Right hindlimb (tissue), 1 donor: Measurements from ENCODE around the gene KLC3.
A peak's percentile ranks its signal among the peaks of the same experiment; 100 is the strongest.
"Not testable (repeated sequence)": the region's sequence is repeated elsewhere in the genome, so short reads cannot be mapped to it uniquely, and the experiment has no call there.

ENCODE experiments used
- DNase-seq: peaks from one replicate; pipeline ENCODE4 v3.0.0-alpha.2; 2018

KLC3 gene

DNA sequence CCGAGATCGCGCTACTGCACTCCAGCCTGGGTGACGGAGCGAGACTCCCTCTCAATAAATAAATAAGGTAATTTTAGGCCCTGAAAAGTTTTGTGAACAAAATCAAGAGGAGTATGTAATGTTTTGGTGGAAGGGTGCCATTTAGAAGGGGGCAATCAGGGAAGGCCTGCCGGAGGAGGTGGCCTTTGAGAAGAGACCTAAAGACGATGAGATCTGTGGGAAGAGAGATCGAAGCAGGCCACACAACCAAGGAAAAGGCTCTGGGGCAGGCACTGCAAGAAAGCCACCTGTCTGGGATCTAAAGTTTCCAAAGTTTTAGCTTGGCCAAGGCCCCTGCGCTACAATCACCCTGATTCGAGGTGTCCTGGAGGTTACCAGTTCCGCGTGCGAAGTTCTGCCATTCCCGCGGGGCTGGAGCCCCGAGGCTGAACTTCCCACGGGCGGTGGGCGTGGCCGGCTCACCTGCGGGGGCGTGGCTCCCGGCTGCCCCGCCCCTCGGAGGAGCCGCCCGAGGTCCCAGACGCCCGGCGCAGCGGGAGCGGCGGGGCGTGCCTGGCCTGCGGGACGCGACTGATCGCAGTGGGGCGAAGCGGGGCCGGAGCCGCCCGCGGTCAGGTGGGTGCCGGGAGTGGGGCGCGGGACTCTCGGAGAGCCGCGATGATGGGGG lies at the start of gene KLC3:
Gene KLC3 (plus strand): TSS at position 519 of the 667 bp plus-strand sequence. CDS start 4,792 bp downstream, outside the sequence.
- DNase-seq = no peak

DNA sequence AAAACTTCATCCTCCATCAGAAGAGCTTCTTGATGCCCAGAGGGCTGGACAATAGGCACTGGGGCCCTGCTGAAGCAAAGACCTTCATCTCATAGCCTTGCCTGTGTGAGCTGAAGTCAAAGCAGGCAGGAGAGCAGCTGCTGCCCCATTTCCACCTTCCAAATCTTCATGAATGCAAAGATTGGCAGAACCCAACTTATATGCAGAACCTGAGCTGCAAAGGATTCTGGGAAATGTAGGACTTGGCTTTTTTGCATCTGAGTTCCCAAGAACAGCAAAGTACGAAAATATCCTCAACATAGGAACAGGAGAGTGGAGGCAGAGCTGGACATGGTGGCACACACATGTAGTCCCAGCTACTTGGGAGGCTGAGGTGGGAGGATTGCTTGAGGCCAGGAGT lies 48.7 kb upstream of the KLC3 start:
- no peak for DNase-seq

DNA sequence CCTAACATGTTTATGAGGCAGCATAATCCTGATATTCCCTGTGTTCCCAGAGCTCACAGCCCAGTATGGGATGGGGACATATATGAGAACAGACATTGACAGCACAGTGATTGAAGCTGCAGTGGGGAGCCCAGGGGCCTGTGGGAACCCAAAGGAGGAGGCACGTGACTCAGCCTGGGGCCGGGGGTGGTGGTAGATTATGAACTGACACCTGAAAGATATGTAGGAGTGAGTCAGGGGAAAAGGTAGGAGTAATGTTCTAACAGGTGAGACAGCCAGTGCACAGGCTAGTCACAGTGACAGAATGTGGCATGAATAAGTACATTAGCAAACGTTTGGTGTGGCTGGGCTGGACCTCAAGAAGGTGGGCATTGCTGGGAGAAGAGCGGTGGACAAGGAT lies 46.9 kb upstream of the KLC3 start:
- no peak for DNase-seq

DNA sequence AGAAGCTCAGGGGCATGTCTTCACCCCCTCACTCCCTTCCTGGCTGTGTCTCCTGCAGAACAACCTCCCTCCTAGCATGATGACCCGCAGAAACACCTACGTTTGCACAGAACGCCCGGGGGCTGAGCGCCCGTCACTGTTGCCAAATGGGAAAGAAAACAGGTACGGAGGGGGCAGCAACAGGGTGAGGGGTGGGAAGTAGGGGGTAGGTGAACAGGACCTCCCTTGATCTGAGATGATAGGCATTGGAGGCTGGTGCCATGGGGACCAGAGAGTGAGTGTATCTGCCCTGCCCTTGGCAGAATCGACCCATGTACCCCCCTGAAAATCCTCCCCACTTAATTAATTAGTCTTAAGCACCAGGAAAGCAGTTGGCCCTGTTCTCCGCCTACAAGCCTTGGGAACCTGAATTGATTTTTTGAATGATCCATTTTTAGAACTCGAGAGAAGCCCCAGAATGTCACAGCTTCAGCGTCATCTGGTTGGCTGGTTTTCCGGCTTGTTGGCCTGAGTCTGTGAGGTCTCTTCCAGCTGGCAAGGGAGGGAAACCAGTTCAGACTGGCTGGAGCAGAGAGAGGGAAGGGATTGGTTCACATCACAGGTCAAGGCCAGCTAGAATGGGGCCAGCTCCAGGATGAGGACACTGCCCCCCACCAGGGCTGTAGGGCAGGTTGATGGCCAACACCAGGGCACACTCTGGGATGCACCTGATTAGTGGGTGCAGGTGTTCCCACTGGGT lies 46.1 kb upstream of the KLC3 start:
- DNase-seq = peak; percentile 70

DNA sequence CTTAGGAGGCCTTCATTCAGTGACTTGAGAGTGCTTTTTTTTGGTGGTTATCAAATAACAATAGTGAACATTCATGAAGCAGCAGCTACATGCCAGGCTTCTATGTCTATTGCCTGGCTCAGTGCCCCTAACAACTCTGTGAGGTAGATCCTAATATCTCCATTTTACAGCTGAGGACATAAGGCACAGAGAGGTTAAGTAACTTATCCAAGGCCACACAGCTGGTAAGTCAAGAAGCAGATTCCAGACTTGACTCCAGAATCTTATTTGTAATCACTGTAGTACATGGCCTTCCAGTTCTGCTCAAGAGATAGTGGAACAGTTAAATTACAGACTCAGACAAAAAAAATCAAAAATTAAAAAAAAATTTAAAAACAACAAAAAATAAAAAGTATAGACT lies 44.7 kb upstream of the KLC3 start:
- DNase-seq = no peak

DNA sequence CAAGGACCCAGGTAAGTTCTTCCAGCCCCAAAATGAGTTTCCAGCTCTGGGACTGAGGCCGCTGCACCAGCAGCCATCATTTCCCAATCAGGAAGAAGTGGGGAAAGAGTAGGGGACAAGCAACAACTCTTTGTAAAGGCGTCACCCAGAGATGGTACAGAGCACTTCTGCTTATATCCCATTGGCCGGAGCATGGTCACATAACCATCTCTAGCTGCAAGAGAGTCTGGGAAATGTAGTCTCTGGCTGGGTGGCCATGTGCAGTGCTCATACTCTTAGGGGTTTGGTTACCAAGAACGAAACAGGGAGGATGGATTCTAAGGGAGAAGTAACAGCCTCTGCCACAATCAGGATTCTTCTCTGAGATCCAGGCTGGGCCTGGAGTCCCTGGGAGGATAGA lies 44.2 kb upstream of the KLC3 start:
- no peak for DNase-seq

DNA sequence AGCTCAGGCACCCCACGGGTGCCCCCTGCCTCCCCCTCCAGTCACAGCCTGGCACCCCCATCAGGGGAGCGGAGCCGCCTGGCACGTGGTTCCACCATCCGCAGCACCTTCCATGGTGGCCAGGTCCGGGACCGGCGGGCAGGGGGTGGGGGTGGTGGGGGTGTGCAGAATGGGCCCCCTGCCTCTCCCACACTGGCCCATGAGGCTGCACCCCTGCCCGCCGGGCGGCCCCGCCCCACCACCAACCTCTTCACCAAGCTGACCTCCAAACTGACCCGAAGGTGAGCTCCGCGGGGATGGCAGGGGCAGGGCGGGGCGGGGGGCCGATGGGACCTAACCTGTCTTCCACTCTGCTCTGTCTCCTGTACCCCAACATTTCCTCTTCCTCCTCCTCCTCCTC lies 42.9 kb upstream of the KLC3 start:
- DNase-seq = no peak

DNA sequence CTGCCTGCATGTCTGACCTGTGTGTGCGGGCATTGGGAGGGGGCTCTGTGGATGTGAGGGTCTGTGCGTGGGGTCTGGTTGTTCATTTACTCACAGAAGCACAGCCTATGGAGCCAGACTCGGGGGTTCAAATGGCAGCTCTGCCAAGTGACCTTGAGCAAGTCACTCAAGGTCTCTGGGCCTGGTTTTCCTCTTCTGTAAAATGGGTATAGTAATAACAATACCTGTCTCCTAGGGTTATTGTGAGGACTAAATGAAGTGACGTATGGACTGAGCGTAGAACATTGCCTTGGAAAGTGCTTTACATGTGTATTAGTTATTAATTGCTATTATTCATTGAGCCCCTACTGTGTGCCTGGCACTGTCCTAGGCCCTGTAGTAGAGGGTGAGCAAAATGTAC lies 42.3 kb upstream of the KLC3 start:
- DNase-seq = no peak

DNA sequence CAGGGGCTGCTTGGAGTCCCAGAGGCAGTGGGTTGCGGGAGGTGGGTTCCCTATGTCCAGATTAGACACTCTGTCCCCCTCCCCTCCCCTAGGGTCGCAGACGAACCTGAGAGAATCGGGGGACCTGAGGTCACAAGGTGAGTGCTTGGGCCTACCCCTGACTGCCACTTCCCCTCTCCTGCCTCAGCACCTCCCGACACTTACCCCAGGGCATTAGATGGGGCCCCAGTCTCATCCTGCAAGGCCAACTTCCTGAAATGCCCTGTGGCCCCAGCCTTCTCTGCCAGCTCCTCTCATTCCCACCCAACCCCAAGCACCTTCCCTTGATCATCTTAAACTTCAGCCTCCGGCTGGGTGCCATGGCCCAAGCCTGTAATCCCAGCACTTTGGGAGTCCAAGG lies 40.8 kb upstream of the KLC3 start:
- no peak for DNase-seq

DNA sequence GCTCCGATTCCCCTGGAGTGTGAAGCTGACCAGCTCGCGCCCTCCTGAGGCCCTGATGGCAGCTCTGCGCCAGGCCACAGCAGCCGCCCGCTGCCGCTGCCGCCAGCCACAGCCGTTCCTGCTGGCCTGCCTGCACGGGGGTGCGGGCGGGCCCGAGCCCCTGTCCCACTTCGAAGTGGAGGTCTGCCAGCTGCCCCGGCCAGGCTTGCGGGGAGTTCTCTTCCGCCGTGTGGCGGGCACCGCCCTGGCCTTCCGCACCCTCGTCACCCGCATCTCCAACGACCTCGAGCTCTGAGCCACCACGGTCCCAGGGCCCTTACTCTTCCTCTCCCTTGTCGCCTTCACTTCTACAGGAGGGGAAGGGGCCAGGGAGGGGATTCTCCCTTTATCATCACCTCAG lies 38.1 kb upstream of the KLC3 start:
- no peak for DNase-seq

DNA sequence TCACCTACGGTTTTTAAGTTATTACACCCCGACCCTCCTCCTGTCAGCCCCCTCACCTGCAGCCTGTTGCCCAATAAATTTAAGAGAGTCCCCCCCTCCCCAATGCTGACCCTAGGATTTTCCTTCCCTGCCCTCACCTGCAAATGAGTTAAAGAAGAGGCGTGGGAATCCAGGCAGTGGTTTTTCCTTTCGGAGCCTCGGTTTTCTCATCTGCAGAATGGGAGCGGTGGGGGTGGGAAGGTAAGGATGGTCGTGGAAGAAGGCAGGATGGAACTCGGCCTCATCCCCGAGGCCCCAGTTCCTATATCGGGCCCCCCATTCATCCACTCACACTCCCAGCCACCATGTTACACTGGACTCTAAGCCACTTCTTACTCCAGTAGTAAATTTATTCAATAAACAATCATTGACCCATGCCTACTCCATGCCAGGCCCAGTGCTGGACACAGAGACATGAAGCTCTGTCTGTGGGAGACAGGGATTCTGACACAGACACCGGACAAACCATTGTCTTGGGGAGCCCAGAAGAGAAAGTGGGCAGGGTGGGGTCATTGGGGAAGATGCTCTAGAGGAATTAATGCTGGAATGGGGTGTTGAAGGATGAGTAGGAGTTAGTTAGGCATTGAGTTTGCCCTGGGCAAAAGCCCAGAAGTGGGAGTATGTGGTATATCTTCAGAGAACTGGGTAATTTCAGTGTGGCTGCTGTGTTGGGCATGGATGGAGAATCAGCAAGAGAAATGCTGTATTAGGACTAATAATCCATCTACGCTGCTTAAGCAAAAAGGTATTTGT lies 37.1 kb upstream of the KLC3 start:
- DNase-seq = no peak

DNA sequence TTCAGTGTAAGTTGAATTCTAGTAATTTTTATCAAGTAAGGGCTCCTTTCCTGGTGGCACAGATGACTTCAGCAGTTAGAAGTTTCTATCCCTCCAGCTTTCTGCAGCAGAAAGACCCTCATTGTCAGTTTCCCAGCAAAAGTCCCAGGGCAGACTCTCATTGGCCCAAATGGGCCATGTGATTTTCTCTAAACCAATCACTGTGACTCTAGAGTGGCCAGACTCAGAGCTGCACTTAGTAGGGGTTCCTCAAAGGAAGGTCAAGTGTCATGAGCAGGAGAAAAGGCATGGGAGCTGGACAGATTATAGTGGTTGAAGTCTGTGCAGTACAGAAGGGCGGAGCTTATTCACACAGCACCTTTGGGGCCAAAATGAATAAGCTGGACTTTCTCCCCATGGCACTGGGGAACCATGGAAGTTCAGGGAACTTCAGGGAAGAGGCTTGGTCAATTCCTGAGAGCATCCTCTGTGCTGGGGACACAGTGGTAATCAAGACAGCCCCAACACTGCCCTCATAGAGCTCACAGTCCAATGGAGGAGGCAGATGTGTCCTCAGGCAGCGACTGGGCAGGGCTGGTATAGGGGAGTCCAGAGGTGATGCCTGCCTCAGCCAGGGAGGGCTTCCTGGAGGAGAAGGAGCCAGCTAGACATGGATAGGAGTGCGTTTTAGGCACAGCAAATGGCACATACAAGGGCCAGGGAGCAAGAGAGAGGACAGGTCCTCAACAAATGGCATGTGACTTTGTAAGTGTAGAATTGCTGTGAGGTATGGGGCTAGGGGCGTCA lies 36.2 kb upstream of the KLC3 start:
- no peak for DNase-seq

DNA sequence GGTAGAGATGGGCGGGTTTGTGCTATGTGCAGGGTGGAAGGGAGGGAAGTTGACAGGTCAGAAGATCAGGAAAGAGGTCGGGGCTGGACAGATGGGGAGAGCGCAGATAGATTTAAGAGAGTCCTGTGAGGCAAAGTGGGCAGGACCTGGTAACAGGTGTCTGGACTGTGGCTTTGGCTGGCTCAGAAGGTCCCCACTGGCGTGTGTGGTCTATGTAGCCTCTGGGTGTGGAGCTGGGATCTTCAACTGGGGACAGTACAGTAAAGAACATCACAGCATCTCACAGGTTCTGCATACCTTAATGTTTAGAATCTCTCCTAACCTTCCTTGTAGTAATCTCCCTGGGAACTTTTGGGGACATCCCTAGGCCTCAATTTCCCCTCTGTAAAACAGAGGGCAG lies 35.5 kb upstream of the KLC3 start:
- no peak for DNase-seq

DNA sequence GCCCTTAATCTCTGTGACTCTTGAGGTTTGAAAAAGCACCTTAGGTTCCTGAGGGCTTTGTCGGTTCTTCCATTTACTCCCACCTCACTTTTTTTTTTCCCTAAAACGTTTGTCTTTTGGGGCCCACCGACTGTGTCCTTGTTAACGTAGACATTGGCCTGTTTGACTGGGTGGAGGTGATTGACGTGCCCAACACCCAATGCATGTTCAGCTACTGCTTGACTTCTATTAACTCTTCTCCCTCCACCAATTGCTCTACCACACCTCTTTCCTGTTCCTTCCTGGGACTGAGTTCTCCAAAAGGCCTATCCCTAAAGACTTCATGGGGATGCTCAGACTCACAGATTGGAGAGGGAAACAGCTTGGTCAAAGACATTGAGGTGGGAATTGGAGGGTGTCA lies 35.1 kb upstream of the KLC3 start:
- DNase-seq = no peak

DNA sequence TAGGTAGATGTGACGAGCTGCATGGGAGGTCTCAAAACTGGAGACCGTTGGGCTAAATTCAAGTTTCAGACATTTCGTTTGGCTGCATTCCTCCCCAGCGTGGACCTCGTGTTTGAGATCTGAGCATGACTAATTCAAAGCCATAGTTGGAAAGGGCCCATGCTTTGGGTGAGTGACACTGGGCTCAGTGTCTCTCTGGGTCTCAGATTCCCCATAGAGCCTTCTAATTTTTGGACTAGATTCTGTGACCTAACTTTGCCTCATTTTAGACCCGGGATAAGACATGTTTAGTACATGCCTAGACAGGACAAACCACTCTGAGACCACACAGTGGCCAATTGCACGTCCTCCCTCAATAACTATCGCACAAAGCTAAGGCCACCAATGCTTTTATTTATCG lies 34.5 kb upstream of the KLC3 start:
- DNase-seq = no peak

DNA sequence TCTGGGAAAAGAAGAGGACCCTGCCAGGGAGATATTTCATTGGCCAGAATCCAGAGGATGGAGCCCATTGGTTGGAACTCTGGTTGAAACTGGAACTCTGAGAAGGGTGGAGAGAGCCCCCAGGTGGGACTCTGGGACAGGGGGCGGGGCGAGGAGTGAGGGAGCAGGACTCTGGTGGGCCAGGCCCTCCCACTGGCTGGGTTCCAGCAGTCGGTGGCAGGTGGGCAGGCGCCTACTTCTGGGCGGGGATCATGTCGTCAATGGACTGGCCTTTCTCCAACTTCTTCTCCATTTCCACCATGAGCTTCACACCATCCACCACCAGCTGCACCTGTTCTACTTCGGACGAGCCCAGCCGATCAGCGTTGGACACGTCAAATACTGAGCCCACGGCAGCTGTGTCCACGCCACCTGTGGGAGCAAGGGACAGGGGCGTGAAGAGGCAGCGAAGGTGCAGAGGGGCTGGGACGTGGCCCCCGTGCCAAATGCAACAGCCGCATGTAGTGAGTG lies 34.0 kb upstream of the KLC3 start:
- DNase-seq = peak; percentile 79

DNA sequence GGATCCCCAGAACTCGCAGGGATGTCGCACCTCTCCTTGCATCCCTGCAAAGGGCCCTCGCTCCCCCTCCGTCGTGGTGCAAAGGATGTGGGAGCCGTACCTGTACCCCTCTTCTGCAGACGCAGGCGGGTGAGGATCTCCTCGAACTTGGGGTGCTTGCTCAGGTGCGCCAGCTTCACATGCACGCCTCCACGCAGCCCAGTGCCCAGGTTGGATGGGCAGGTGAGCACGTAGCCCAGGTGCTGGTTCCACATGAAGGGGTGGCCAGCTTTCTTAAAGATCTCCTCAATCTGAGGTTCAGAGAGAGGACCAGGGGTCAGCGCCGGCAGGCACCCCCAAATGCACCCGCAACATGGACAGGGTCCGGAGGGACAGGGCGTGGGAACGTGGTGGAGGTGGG lies 33.2 kb upstream of the KLC3 start:
- no peak for DNase-seq

DNA sequence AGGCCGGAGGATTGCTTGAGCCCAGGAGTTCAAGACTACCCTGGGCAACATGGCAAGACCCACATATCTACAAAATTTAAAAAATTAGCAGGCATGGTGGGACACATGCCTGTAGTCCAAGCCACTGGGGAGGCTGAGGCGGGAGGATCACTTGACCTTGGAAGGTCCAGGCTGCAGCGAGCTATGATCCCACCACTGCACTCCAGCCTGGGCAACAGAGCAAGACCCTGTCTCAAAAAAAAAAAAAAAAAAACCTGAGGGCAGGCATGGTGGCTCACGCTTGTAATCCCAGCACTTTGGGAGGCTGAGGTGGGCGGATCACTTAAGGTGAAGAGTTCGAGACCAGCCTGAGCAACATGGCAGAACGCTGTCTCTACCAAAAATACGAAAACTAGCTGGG lies 31.2 kb upstream of the KLC3 start:
- DNase-seq = not testable (repeated sequence)

DNA sequence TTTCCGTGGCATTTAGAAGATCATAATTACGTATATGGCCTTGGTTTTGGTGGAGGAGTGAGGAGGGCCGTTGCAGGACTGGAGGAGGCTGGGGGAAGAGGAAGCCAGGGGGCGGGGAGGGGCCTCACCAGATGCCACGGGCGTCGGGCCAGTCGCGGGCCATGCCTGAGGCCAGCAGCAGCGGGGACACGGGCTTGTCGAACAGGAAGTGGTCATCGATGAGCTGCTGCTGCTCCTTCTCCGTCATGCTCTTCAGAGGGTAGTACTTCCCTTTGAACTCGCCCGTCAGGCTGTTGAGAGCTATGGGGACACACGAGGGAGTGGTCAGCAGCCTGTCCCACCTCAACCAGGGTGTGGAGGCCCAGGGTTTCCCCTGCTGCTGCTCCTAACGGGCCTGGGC lies 28.9 kb upstream of the KLC3 start:
- DNase-seq = peak; percentile 78

DNA sequence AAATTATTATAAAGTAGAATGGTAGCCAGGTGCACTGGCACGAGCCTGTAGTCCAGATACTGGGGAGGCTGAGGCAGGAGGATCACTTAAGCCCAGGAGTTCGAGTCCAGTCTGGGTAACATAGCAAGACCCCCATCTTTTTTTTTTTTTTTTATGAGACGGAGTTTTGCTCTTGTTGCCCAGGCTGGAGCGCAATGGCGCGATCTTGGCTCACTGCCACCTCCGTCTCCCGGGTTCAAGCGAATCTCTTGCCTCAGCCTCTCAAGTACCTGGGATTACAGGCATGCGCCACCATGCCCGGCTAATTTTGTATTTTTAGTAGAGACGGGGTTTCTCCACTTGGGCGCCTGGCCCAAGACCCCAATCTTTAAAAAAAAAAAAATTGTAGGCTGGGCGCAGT lies 28.3 kb upstream of the KLC3 start:
- not testable (repeated sequence) for DNase-seq

DNA sequence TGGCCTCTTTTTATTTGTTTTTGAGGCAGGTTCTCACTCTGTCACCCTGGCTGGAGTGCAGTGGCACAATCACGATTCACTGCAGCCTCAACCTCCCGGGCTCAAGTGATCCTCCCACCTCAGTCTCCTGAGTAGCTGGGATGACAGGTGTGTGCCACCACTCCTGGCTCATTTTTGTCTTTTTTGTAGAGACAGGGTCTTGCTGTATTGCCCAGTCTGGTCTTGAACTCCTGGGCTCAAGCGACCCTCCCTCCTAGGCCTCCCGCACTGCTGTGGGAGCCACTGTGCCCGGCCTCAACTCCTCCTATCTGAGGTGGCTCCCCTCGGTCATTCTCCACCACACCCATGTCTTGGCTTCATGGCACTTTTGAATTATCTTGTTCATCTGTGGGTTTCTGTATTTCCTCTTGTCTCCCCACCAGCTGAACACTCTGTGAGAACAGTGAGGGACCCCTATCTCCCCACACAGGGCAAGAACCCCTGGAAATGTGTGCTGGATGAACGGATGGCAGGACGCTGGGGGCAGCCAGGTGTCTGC lies 25.8 kb upstream of the KLC3 start:
- no peak for DNase-seq

DNA sequence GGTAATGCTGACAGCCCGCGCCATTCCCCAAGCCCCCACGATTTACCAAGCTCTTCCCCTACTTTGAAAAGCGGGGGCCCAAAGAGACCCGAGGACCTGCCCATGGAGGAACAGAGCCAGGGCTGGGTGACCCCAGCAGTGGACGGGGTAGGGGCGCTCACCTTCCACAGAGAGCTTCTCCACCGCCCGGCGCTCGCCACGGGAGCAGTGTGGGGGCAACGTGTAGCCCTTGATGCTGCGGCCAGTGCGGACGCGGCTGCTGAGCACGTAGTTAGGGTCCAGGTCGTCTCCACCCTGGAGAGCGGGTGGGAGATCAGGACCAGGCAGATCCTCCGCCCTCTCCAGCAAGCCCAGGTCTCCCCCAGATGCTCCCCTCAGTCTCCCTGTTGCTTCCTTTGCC lies 25.2 kb upstream of the KLC3 start:
- no peak for DNase-seq
